Measurements from ENCODE around the gene CHD5. TPM values are rescaled to one million over a fixed set of nuclear protein-coding genes. Genes with fewer than 3 reads are reported as not detected.

CHD5 gene
- polyA plus RNA-seq, 1 donor from 2014 or later = 22.0 TPM

DNA sequence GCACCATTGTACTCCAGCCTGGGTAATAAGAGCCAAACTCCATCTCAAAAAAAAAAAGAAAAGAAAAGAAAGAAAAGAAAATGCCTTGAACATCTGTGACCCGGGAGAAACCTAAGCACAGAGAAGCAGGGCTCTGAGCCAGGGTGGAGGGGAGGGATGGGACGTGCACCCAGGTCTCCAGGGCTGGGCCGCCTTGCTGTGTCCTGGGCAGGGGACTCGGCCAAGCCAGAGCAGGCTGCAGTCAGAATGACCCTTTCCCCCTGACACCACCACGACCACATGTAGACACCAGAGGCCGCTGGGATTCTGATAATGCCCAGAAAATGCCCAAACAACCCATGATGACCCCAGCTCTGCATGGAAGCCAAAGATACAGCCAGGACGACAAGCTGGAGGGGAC lies 17.8 kb downstream of the CHD5 start:
- no peak overlapping the region for H3K4me2 ChIP-seq (ENCODE audit: low read length)
- H3K9ac ChIP-seq (ENCODE audit: low read length) = no peak overlapping the region
- H2AFZ ChIP-seq (ENCODE audit: low read depth, low read length) = no peak overlapping the region
- H3K9me3 ChIP-seq (ENCODE audit: low read length) = no peaks in the 10 kb centered on the region
- H3K36me3 ChIP-seq (ENCODE audit: insufficient read depth, low read length) = no peaks in the 10 kb centered on the region
- H3K79me2 ChIP-seq (replicated peaks; ENCODE audit: insufficient read depth, low read length) = no peaks in the 10 kb centered on the region
- no peak overlapping the region for H3K4me3 ChIP-seq (ENCODE audit: low read length)
- peak overlapping the region; percentile 96 for H3K27ac ChIP-seq (ENCODE audit: low read length)
- no peaks in the 10 kb centered on the region for H3K27me3 ChIP-seq (ENCODE audit: insufficient read depth, low read depth, low read length)
- H4K20me1 ChIP-seq (ENCODE audit: insufficient read depth) = no peaks in the 10 kb centered on the region
- no peaks in the 10 kb centered on the region for H3K9me2 ChIP-seq (ENCODE audit: insufficient read depth, low read length)
- no peaks in the 10 kb centered on the region for H3F3A ChIP-seq (ENCODE audit: insufficient read depth, low read length, poor library complexity, severe bottlenecking)
- TF ChIP-seq EZH2 (IDR thresholded peaks at IDR 0.05; ENCODE audit: borderline replicate concordance, insufficient read depth, low read length, poor library complexity, severe bottlenecking) (no peak), TAF1 (IDR thresholded peaks at IDR 0.05; ENCODE audit: low read depth) (no peak), POLR2AphosphoS5 (IDR thresholded peaks at IDR 0.05) (no peak), RAD21 (conservative IDR thresholded peaks at IDR 0.05) (no peak), EP300 (conservative IDR thresholded peaks at IDR 0.05; ENCODE audit: poor library complexity, severe bottlenecking) (no peak), MXI1 (conservative IDR thresholded peaks at IDR 0.05; ENCODE audit: poor library complexity, severe bottlenecking) (no peak), SMC3 (conservative IDR thresholded peaks at IDR 0.05; ENCODE audit: poor library complexity) (no peak)
- TF ChIP-seq, protein P1, sequence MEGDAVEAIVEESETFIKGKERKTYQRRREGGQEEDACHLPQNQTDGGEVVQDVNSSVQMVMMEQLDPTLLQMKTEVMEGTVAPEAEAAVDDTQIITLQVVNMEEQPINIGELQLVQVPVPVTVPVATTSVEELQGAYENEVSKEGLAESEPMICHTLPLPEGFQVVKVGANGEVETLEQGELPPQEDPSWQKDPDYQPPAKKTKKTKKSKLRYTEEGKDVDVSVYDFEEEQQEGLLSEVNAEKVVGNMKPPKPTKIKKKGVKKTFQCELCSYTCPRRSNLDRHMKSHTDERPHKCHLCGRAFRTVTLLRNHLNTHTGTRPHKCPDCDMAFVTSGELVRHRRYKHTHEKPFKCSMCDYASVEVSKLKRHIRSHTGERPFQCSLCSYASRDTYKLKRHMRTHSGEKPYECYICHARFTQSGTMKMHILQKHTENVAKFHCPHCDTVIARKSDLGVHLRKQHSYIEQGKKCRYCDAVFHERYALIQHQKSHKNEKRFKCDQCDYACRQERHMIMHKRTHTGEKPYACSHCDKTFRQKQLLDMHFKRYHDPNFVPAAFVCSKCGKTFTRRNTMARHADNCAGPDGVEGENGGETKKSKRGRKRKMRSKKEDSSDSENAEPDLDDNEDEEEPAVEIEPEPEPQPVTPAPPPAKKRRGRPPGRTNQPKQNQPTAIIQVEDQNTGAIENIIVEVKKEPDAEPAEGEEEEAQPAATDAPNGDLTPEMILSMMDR (IDR thresholded peaks at IDR 0.05; ENCODE audit: poor library complexity, severe bottlenecking) = no peak
- TF ChIP-seq, protein P2, sequence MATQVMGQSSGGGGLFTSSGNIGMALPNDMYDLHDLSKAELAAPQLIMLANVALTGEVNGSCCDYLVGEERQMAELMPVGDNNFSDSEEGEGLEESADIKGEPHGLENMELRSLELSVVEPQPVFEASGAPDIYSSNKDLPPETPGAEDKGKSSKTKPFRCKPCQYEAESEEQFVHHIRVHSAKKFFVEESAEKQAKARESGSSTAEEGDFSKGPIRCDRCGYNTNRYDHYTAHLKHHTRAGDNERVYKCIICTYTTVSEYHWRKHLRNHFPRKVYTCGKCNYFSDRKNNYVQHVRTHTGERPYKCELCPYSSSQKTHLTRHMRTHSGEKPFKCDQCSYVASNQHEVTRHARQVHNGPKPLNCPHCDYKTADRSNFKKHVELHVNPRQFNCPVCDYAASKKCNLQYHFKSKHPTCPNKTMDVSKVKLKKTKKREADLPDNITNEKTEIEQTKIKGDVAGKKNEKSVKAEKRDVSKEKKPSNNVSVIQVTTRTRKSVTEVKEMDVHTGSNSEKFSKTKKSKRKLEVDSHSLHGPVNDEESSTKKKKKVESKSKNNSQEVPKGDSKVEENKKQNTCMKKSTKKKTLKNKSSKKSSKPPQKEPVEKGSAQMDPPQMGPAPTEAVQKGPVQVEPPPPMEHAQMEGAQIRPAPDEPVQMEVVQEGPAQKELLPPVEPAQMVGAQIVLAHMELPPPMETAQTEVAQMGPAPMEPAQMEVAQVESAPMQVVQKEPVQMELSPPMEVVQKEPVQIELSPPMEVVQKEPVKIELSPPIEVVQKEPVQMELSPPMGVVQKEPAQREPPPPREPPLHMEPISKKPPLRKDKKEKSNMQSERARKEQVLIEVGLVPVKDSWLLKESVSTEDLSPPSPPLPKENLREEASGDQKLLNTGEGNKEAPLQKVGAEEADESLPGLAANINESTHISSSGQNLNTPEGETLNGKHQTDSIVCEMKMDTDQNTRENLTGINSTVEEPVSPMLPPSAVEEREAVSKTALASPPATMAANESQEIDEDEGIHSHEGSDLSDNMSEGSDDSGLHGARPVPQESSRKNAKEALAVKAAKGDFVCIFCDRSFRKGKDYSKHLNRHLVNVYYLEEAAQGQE (IDR thresholded peaks at IDR 0.05; ENCODE audit: borderline replicate concordance) = no peak

DNA sequence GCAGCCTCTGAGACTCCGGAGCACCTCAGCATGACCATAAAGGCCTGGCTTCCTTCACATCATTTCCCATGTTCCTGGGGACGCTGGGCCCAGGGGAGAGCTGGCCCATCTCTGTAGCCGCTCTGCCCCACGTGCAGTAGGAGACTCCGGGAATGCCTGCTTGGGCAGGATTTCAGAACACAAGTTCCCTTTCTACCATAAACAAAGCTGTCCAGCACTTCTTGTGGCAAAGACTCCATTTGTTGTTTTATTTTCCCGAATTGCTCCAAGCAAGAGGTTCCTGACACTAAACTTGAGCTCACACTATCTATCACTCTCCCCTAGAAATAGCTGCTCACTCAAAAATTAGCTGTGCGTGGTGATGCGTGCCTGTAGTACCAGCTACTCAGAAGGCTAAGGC lies 21.9 kb downstream of the CHD5 start:
- Histone ChIP-seq H3F3A (ENCODE audit: insufficient read depth, low read length, poor library complexity, severe bottlenecking) (no peaks in the 10 kb centered on the region), H3K27me3 (ENCODE audit: insufficient read depth, low read depth, low read length) (no peaks in the 10 kb centered on the region), H2AFZ (ENCODE audit: low read depth, low read length) (no peak overlapping the region), H4K20me1 (ENCODE audit: insufficient read depth) (no peaks in the 10 kb centered on the region), H3K9me2 (ENCODE audit: insufficient read depth, low read length) (no peaks in the 10 kb centered on the region), H3K4me2 (ENCODE audit: low read length) (no peak overlapping the region), H3K27ac (ENCODE audit: low read length) (peak overlapping the region; percentile 76), H3K9me3 (ENCODE audit: low read length) (no peaks in the 10 kb centered on the region), H3K9ac (ENCODE audit: low read length) (peak overlapping the region; percentile 53), H3K36me3 (ENCODE audit: insufficient read depth, low read length) (no peaks in the 10 kb centered on the region), H3K79me2 (replicated peaks; ENCODE audit: insufficient read depth, low read length) (no peaks in the 10 kb centered on the region), H3K4me3 (ENCODE audit: low read length) (peak overlapping the region; percentile 43)
- no peak for TF ChIP-seq RAD21 (conservative IDR thresholded peaks at IDR 0.05)

Data from neural cell (in vitro differentiated cells).